Measurements from ENCODE around the gene ZP1.
A peak's percentile ranks its signal among the peaks of the same experiment; 100 is the strongest.

ZP1 gene

DNA sequence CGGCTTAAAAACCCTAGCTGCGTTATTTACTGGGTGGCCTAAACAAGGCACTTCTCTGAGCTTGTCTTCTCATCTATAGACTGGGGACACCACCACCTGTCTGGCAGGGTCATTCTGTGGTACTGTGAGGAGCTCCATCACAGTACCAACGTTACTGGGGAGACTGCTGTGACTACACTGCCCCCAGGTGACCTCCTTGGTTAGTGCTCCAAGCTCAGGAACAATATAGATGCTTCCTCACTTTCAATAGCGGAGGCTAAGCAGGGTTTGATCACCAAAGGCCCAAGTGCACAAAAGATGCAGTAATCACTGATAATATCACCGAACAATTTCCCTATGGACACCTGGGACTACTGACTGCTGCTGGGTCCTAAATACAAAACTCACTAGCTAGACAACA lies 20.2 kb downstream of the ZP1 start:
- H3K27ac Mint-ChIP-seq, result no peak overlapping the region
- peaks cover 11% of the 10 kb centered on the region for H3K36me3 Mint-ChIP-seq (ENCODE audit: insufficient read depth)
- ATAC-seq (replicated peaks) (peak; percentile 62), DNase-seq (peak in 1 of 3 experiments; percentile 7)
- H3K4me1 Mint-ChIP-seq (ENCODE audit: low read depth in 2 of 2), result peaks cover 4 to 8% of the 10 kb centered on the region in 2 donors
- no peak overlapping the region for H3K4me3 Mint-ChIP-seq
- H3K9me3 Mint-ChIP-seq, result no peaks in the 10 kb centered on the region
- H3K27me3 Mint-ChIP-seq, result no peaks in the 10 kb centered on the region

GRCh38 chr11:60889869-60890311 lies 22.5 kb downstream of the ZP1 start:
- ATAC-seq (replicated peaks) (no peak), DNase-seq (no peak)
- H3K27ac Mint-ChIP-seq, result peak overlapping the region in 1 of 2 donors; percentile 55
- H3K4me1 Mint-ChIP-seq (ENCODE audit: low read depth in 2 of 2), result peaks cover 0 to 2% of the 10 kb centered on the region in 2 donors
- no peaks in the 10 kb centered on the region for H3K9me3 Mint-ChIP-seq
- H3K27me3 Mint-ChIP-seq, result no peaks in the 10 kb centered on the region
- H3K36me3 Mint-ChIP-seq (ENCODE audit: insufficient read depth), result peaks cover 27% of the 10 kb centered on the region
- no peak overlapping the region for H3K4me3 Mint-ChIP-seq

DNA sequence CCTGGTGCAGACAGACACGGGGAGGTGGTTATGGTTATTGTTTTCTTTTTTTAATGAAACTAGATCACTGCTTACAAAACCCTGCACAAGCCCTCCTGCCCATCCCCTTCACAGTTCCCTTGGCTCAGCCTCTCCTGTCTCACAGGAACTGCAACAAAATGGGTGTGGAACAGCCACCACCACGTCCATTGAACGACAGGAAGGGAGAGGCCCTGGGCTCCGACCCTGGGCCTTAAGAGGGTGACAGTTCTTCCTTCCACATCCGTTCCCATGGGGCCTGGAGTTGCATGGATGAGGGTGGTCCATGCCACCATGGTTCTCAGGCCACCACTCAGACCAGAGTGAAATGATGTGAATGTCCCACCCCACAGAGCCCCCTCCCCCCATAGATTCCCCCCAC lies 23.4 kb downstream of the ZP1 start:
- peaks cover 0 to 4% of the 10 kb centered on the region in 2 donors for H3K4me1 Mint-ChIP-seq (ENCODE audit: low read depth in 2 of 2)

GRCh38 chr11:60891103-60891741 lies 23.9 kb downstream of the ZP1 start:
- DNase-seq (no peak), ATAC-seq (replicated peaks) (no peak)
- H3K27ac Mint-ChIP-seq, result no peak overlapping the region
- no peaks in the 10 kb centered on the region for H3K27me3 Mint-ChIP-seq
- H3K4me1 Mint-ChIP-seq (ENCODE audit: low read depth in 2 of 2), result peaks cover 0 to 4% of the 10 kb centered on the region in 2 donors
- no peak overlapping the region for H3K4me3 Mint-ChIP-seq
- no peaks in the 10 kb centered on the region for H3K9me3 Mint-ChIP-seq
- peaks cover 41% of the 10 kb centered on the region for H3K36me3 Mint-ChIP-seq (ENCODE audit: insufficient read depth)

More for the DNA sequence above, 23.4 kb downstream of the ZP1 start:
- DNase-seq (no peak), ATAC-seq (replicated peaks) (no peak)
- H3K36me3 Mint-ChIP-seq (ENCODE audit: insufficient read depth), result peaks cover 35% of the 10 kb centered on the region
- H3K27me3 Mint-ChIP-seq, result no peaks in the 10 kb centered on the region
- no peak overlapping the region for H3K27ac Mint-ChIP-seq
- no peak overlapping the region for H3K4me3 Mint-ChIP-seq
- H3K9me3 Mint-ChIP-seq, result no peaks in the 10 kb centered on the region

DNA sequence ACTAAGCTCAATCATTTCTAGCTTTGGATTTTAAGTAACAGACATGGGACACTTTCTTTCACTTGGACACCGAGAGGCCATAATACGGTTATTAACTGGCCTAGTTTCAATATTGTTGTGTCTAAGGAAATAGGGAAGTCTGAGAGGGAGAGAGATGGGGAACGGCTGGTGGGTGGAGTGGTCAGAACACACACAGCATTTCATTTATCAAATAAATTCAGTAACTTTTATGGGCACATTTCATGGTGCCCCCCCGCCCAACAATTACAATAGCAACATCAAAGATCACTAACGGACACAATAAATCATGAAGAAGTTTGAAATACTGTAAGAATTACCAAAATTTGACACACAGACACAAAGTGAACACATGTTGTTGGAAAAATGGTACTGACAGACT lies 28.3 kb downstream of the ZP1 start:
- H3K4me1 Mint-ChIP-seq (ENCODE audit: low read depth in 2 of 2), result peaks cover 3 to 4% of the 10 kb centered on the region in 2 donors
- H3K4me3 Mint-ChIP-seq, result no peak overlapping the region
- H3K27me3 Mint-ChIP-seq, result no peaks in the 10 kb centered on the region
- H3K9me3 Mint-ChIP-seq, result no peaks in the 10 kb centered on the region
- DNase-seq (no peak), ATAC-seq (replicated peaks) (no peak)
- H3K36me3 Mint-ChIP-seq (ENCODE audit: insufficient read depth), result peaks cover 78% of the 10 kb centered on the region
- H3K27ac Mint-ChIP-seq, result no peak overlapping the region

GRCh38 chr11:60897496-60897895 lies 30.2 kb downstream of the ZP1 start:
- H3K4me3 Mint-ChIP-seq, result peak overlapping the region in 1 of 2 donors; percentile 36
- no peaks in the 10 kb centered on the region for H3K9me3 Mint-ChIP-seq
- peaks cover 81% of the 10 kb centered on the region for H3K36me3 Mint-ChIP-seq (ENCODE audit: insufficient read depth)
- DNase-seq (no peak), ATAC-seq (replicated peaks) (no peak)
- H3K27me3 Mint-ChIP-seq, result no peaks in the 10 kb centered on the region
- no peak overlapping the region for H3K27ac Mint-ChIP-seq
- H3K4me1 Mint-ChIP-seq (ENCODE audit: low read depth in 2 of 2), result peaks cover 3% of the 10 kb centered on the region in 2 donors

GRCh38 chr11:60899046-60899936 lies 31.9 kb downstream of the ZP1 start:
- Mint-ChIP-seq H3K27ac (no peak overlapping the region), H3K4me1 (ENCODE audit: low read depth in 2 of 2) (peaks cover 10 to 15% of the 10 kb centered on the region in 2 donors), H3K27me3 (no peaks in the 10 kb centered on the region), H3K36me3 (ENCODE audit: insufficient read depth) (peaks cover 74% of the 10 kb centered on the region), H3K4me3 (no peak overlapping the region), H3K9me3 (no peaks in the 10 kb centered on the region)
- peak; percentile 83 for ATAC-seq (replicated peaks)
- DNase-seq, result peak in 1 of 3 experiments; percentile 35

- H3K4me3 Mint-ChIP-seq, result no peak overlapping the region
- peaks cover 71% of the 10 kb centered on the region for H3K36me3 Mint-ChIP-seq (ENCODE audit: insufficient read depth)
- no peaks in the 10 kb centered on the region for H3K27me3 Mint-ChIP-seq
- no peak overlapping the region for H3K27ac Mint-ChIP-seq
- peaks cover 15 to 19% of the 10 kb centered on the region in 2 donors for H3K4me1 Mint-ChIP-seq (ENCODE audit: low read depth in 2 of 2)
- DNase-seq (no peak), ATAC-seq (replicated peaks) (no peak)
- no peaks in the 10 kb centered on the region for H3K9me3 Mint-ChIP-seq
Measured at GRCh38 chr11:60899977-60900376, 32.6 kb downstream of the ZP1 start.

- ATAC-seq (replicated peaks) (no peak), DNase-seq (no peak)
- Mint-ChIP-seq H3K36me3 (ENCODE audit: insufficient read depth) (peaks cover 62% of the 10 kb centered on the region), H3K27me3 (no peaks in the 10 kb centered on the region), H3K4me1 (ENCODE audit: low read depth in 2 of 2) (peaks cover 21 to 26% of the 10 kb centered on the region in 2 donors), H3K4me3 (no peak overlapping the region), H3K9me3 (no peaks in the 10 kb centered on the region), H3K27ac (no peak overlapping the region)
Measured at GRCh38 chr11:60900673-60901404, 33.5 kb downstream of the ZP1 start.

DNA sequence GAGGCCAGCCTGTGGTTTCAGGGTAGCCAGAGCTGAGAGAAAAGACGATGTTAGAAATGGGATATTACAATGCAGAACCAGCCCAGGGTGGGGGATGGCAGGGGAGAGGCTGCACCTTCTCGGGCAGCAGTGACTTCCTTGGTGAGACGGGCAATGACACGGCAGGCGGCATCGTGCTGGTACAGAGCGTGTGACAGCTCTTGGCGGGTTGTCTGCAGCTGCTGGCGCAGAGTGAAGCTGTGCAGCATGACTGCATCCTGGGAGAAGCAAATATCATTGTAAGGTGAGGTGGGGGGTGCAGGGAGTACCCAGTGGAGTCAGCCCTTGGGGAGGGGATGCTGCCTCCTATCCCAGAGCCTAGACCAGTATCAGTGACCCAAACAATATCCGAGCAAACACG lies 35.3 kb downstream of the ZP1 start:
- no peaks in the 10 kb centered on the region for H3K9me3 Mint-ChIP-seq
- peaks cover 27 to 34% of the 10 kb centered on the region in 2 donors for H3K4me1 Mint-ChIP-seq (ENCODE audit: low read depth in 2 of 2)
- H3K4me3 Mint-ChIP-seq, result no peak overlapping the region
- no peaks in the 10 kb centered on the region for H3K27me3 Mint-ChIP-seq
- peaks cover 52% of the 10 kb centered on the region for H3K36me3 Mint-ChIP-seq (ENCODE audit: insufficient read depth)
- H3K27ac Mint-ChIP-seq, result peak overlapping the region in 1 of 2 donors; percentile 60
- ATAC-seq (replicated peaks) (no peak), DNase-seq (no peak)

GRCh38 chr11:60905047-60905446 lies 37.7 kb downstream of the ZP1 start:
- no peak for ATAC-seq (replicated peaks)

DNA sequence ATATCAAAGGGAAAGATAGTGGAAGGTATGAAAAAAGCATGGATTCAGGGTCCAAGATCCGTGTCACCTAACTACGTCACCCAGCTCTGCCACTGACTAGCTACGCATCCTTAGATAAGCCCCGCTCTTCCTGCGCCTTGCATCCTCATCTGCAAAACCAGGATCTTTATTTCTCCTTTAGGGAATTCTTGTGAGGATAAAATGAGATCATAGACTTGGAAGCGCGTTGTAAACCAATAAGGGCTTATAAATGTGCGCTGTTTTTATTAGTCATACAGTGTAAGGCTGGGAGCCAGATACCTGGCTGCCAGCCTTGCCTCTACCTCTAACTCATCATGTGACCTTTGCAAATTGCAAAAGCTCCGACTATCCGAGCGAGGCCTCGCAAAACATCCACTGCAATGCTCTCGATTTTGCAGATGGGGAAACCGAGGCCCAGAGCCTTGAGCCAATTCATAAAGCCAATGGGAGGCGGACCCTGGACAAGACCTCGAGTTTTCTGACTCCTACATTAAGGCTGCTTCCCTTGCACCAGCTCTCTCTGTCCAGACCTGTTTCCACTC lies 38.3 kb downstream of the ZP1 start:
- no peaks in the 10 kb centered on the region for H3K9me3 Mint-ChIP-seq
- H3K4me1 Mint-ChIP-seq (ENCODE audit: low read depth in 2 of 2), result peaks cover 28 to 35% of the 10 kb centered on the region in 2 donors
- peaks cover 24% of the 10 kb centered on the region for H3K36me3 Mint-ChIP-seq (ENCODE audit: insufficient read depth)
- peak overlapping the region; percentile 93 to 95 for H3K4me3 Mint-ChIP-seq
- no peak for DNase-seq
- H3K27me3 Mint-ChIP-seq, result no peaks in the 10 kb centered on the region
- H3K27ac Mint-ChIP-seq, result peak overlapping the region; percentile 93
- ATAC-seq (replicated peaks), result no peak

More at GRCh38 chr11:60905047-60905446, 37.7 kb downstream of the ZP1 start:
- Mint-ChIP-seq H3K9me3 (no peaks in the 10 kb centered on the region), H3K4me3 (peak overlapping the region; percentile 93 to 95), H3K27me3 (no peaks in the 10 kb centered on the region), H3K27ac (peak overlapping the region; percentile 93), H3K36me3 (ENCODE audit: insufficient read depth) (peaks cover 29% of the 10 kb centered on the region), H3K4me1 (ENCODE audit: low read depth in 2 of 2) (peaks cover 28 to 34% of the 10 kb centered on the region in 2 donors)
- DNase-seq, result no peak
